A549 (cell line): Measurements from ENCODE around the gene CACUL1. TPM values are rescaled to one million over a fixed set of nuclear protein-coding genes. Genes with fewer than 3 reads are reported as not detected.

Experiments
- ATAC-seq, 2 experiments: fragments of 200-7000 bp in 1 of 2; fragments of >200 bp in 1 of 2; cut with Nextera tagmentation in 1 of 2; cut with Tn5 transposase in 1 of 2; 3 replicates each; pipeline versions ENCODE4 v1.8.0 to v1.9.1; 2018 to 2020; ENCODE audit warnings: mild to moderate bottlenecking in 1 of 2, moderate library complexity in 1 of 2
- CTCF ChIA-PET: fragments of 300-600 bp; sonication (Branson Sonifier 250); formaldehyde crosslinking; extraction: SDS; loops from one replicate; lab custom pipeline; 2021; ENCODE audit warnings: antibody characterized with exemption, inconsistent platforms; lab: Yijun Ruan, JAX
- POLR2A ChIA-PET: fragments of 350-600 bp; formaldehyde crosslinking; extraction: SDS; loops from one replicate; lab custom pipeline; 2021; ENCODE audit warnings: antibody characterized with exemption, inconsistent platforms; lab: Yijun Ruan, JAX
- DNase-seq, 2 experiments: peaks; one replicate each; pipeline versions ENCODE4 v3.0.0 to v3.0.0-alpha.2; 2011 to 2016; ENCODE audit warnings: low read depth in 1 of 2, low spot score in 1 of 2
- FAIRE-seq: peaks from 2 replicates; lab custom pipeline; 2011; peaks lifted over from hg19 to GRCh38; lab: Jason Lieb, UNC
- H3K27ac ChIP-seq, 2 experiments: fragments of >200 bp; sonication (Bioruptor Twin); formaldehyde crosslinking; 3 replicates each; pipeline ENCODE4 v1.5.1; 2016 to 2017
- H3K4me1 ChIP-seq: fragments of >200 bp; sonication (Bioruptor Twin); formaldehyde crosslinking; 3 replicates; pipeline ENCODE4 v1.6.1; 2016
- H3K4me2 ChIP-seq: fragments of >200 bp; sonication (Bioruptor Twin); formaldehyde crosslinking; 3 replicates; pipeline ENCODE4 v1.6.1; 2016
- H3K4me3 ChIP-seq: fragments of >200 bp; sonication (Bioruptor Twin); formaldehyde crosslinking; 3 replicates; pipeline ENCODE4 v1.5.1; 2016
- H3K9me3 ChIP-seq: fragments of >200 bp; sonication (Bioruptor Twin); formaldehyde crosslinking; 3 replicates; pipeline ENCODE4 v1.6.1; 2016
- CBX2 ChIP-seq: fragments of 200-600 bp; sonication (generic); IDR thresholded peaks from 2 replicates; pipeline ENCODE4 v1.6.1; 2016; ENCODE audit warnings: low read depth, mild to moderate bottlenecking, borderline replicate concordance
- CEBPB ChIP-seq, 2 experiments: fragments of >200 bp in 1 of 2; sonication (Bioruptor Twin) in 1 of 2; formaldehyde crosslinking in 1 of 2; IDR thresholded peaks; 2 replicates each; pipeline ENCODE4 v1.6.1; 2012 to 2016
- EHMT2 ChIP-seq: fragments of 200-600 bp; sonication (generic); IDR thresholded peaks from 2 replicates; pipeline ENCODE4 v1.6.1; 2016; ENCODE audit warnings: antibody characterized with exemption, low read depth, mild to moderate bottlenecking, moderate library complexity
- EP300 ChIP-seq, 2 experiments: fragments of >200 bp; sonication (Bioruptor Twin); formaldehyde crosslinking; IDR thresholded peaks; 2 replicates in 1 of 2; 3 replicates in 1 of 2; pipeline ENCODE4 v1.6.1; 2016 to 2017
- ESRRA ChIP-seq: fragments of 150-350 bp; IDR thresholded peaks from 2 replicates; pipeline ENCODE4 v1.6.1; 2014; ENCODE audit warnings: mild to moderate bottlenecking, low read length, borderline replicate concordance
- FOSB ChIP-seq: fragments of 250-450 bp; sonication (Bioruptor Pico); IDR thresholded peaks from 2 replicates; pipeline ENCODE4 v1.5.0; 2020; ENCODE audit warnings: mild to moderate bottlenecking, moderate library complexity
- FOSL2 ChIP-seq, 2 experiments: fragments of 450-650 bp in 1 of 2; fragments of >200 bp in 1 of 2; sonication (Bioruptor Twin) in 1 of 2; formaldehyde crosslinking; IDR thresholded peaks; 2 replicates each; pipeline versions ENCODE4 v1.5.0 to v1.6.1; 2016 to 2020; ENCODE audit warnings: mild to moderate bottlenecking in 1 of 2, moderate library complexity in 1 of 2
- FOXS1 ChIP-seq: fragments of 250-450 bp; sonication (Bioruptor Pico); IDR thresholded peaks from 2 replicates; pipeline ENCODE4 v1.5.0; 2020; ENCODE audit warnings: mild to moderate bottlenecking, moderate library complexity
- HEYL ChIP-seq: fragments of 250-450 bp; sonication (Bioruptor Pico); IDR thresholded peaks from 2 replicates; pipeline ENCODE4 v1.8.0; 2021; ENCODE audit warnings: mild to moderate bottlenecking, moderate library complexity
- HOXA7 ChIP-seq: fragments of 250-450 bp; sonication (Bioruptor Pico); IDR thresholded peaks from 2 replicates; pipeline ENCODE4 v1.5.0; 2020; ENCODE audit warnings: mild to moderate bottlenecking, moderate library complexity
- HOXB13 ChIP-seq: fragments of 250-450 bp; sonication (Bioruptor Pico); IDR thresholded peaks from 2 replicates; pipeline ENCODE4 v1.5.0; 2020; ENCODE audit warnings: low read depth, mild to moderate bottlenecking, moderate library complexity
- JUNB ChIP-seq: fragments of >200 bp; sonication (Bioruptor Twin); formaldehyde crosslinking; IDR thresholded peaks from 2 replicates; pipeline ENCODE4 v1.6.1; 2016
- KDM1A ChIP-seq: fragments of 200-600 bp; sonication (generic); IDR thresholded peaks from 2 replicates; pipeline ENCODE4 v1.6.1; 2016; ENCODE audit warnings: low read depth, mild to moderate bottlenecking
- KDM5A ChIP-seq: fragments of 200-600 bp; sonication (generic); IDR thresholded peaks from 2 replicates; pipeline ENCODE4 v1.6.1; 2016; ENCODE audit warnings: antibody characterized with exemption, mild to moderate bottlenecking
- MAFK ChIP-seq: fragments of 450-650 bp; IDR thresholded peaks from 2 replicates; pipeline ENCODE4 v1.6.1; 2014; ENCODE audit not compliant: partially characterized antibody
- MAZ ChIP-seq: fragments of 150-350 bp; IDR thresholded peaks from 2 replicates; pipeline ENCODE4 v1.6.1; 2014; ENCODE audit warnings: antibody characterized with exemption, low read depth, low read length, borderline replicate concordance
- NR3C1 ChIP-seq: fragments of >200 bp; sonication (Bioruptor Twin); formaldehyde crosslinking; IDR thresholded peaks from 3 replicates; pipeline ENCODE4 v1.6.1; 2017
- PHF8 ChIP-seq: fragments of 200-600 bp; sonication (generic); IDR thresholded peaks from 2 replicates; pipeline ENCODE4 v1.6.1; 2016; ENCODE audit warnings: low read depth, mild to moderate bottlenecking, antibody characterized with exemption, moderate library complexity, borderline replicate concordance
- POLR2A ChIP-seq: IDR thresholded peaks from 2 replicates; pipeline ENCODE4 v1.6.1; 2012; ENCODE audit warnings: mild to moderate bottlenecking, low read length
- ZSCAN20 ChIP-seq: fragments of 250-450 bp; sonication (Bioruptor Pico); IDR thresholded peaks from 2 replicates; pipeline ENCODE4 v1.8.0; 2022; ENCODE audit warnings: mild to moderate bottlenecking, moderate library complexity
- WGBS: methylation state at CpG from one replicate; pipeline ENCODE4 v1.1.6; 2017; ENCODE audit errors: missing lambda C conversion rate; 5-methylcytosine and 5-hydroxymethylcytosine counted together
- polyA plus RNA-seq, 4 experiments: library from polyadenylated mRNA; depleted of rRNA in 3 of 4; stranded (reverse); fragments of >200 nt; fragmentation: RNase III in 1 of 4; extraction: RNeasy Plus Mini Kit Qiagen cat#74134 plus additional on column Dnase treatment in 1 of 4; gene quantifications; 2 replicates in 3 of 4; 3 replicates in 1 of 4; pipeline ENCODE4 v1.2.3, GENCODE V29; 2011 to 2017
- TF ChIP-seq, protein P1 (sequence below): fragments of >200 bp; sonication (Bioruptor Twin); formaldehyde crosslinking; IDR thresholded peaks from 3 replicates; pipeline ENCODE4 v1.5.1; 2016
- TF ChIP-seq, protein P2 (sequence below): IDR thresholded peaks from 2 replicates; pipeline ENCODE4 v1.6.1; 2012
- TF ChIP-seq, protein P3 (sequence below): IDR thresholded peaks from 2 replicates; pipeline ENCODE4 v1.6.1; 2012
- TF ChIP-seq, protein P4 (sequence below): fragments of 150-350 bp; IDR thresholded peaks from 2 replicates; pipeline ENCODE4 v1.6.1; 2014; ENCODE audit warnings: low read depth, mild to moderate bottlenecking, low read length
- TF ChIP-seq, protein P5 (sequence below): fragments of 250-450 bp; sonication (Bioruptor Pico); IDR thresholded peaks from 2 replicates; pipeline ENCODE4 v1.5.0; 2020; ENCODE audit warnings: low read depth, mild to moderate bottlenecking, moderate library complexity
- TF ChIP-seq, protein P6 (sequence below): fragments of >200 bp; sonication (Bioruptor Twin); formaldehyde crosslinking; IDR thresholded peaks from 3 replicates; pipeline ENCODE4 v1.6.1; 2016

Gene CACUL1
- polyA plus RNA-seq, 2 of the 4 experiments (the other 2 are of a cell fraction), result 8.7 to 15.6 TPM

DNA sequence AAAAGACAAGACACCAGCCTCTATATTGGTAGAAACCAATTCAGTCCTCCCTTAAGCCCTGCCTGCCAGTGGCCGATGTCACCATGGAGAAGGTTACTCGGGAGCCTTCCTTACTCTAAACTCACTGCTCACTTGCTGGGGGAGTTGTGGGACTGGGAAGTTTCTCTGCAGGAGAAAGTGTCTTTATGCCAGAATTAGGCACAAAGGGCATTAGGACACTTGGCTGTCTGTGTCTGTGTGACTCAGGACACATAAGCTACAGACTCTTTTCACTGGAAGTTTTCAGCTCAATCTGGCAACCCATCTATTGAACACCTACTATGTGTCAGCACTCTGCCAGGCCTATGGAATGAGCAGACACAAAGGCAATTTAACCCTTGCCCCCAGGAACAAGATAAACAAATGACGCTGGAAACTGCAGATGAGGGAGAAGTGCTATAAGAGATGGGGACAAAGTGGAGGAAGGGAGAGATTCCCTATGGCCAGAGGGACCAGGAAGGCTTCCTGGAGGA lies 49.5 kb upstream of the CACUL1 start:
- WGBS, result 60% methylated on average over 3 of the region's 3 CpGs
- no peak for FAIRE-seq
- Histone ChIP-seq H3K27ac (no peak overlapping the region), H3K4me1 (peaks cover 8% of the 10 kb centered on the region; the same call in 1 of the 3 replicates), H3K4me3 (no peak overlapping the region), H3K4me2 (no peak overlapping the region), H3K9me3 (no peaks in the 10 kb centered on the region)
- no peak for DNase-seq
- no peak for TF ChIP-seq POLR2A
- no peak for TF ChIP-seq MAZ
- no peak for TF ChIP-seq MAFK
- no peak for TF ChIP-seq FOSL2 (IDR thresholded peaks at IDR 0.05)
- no peak for TF ChIP-seq FOSL2 (CRISPR knock-in tag; IDR thresholded peaks at IDR 0.05)
- TF ChIP-seq PHF8, result no peak
- TF ChIP-seq, protein P1, sequence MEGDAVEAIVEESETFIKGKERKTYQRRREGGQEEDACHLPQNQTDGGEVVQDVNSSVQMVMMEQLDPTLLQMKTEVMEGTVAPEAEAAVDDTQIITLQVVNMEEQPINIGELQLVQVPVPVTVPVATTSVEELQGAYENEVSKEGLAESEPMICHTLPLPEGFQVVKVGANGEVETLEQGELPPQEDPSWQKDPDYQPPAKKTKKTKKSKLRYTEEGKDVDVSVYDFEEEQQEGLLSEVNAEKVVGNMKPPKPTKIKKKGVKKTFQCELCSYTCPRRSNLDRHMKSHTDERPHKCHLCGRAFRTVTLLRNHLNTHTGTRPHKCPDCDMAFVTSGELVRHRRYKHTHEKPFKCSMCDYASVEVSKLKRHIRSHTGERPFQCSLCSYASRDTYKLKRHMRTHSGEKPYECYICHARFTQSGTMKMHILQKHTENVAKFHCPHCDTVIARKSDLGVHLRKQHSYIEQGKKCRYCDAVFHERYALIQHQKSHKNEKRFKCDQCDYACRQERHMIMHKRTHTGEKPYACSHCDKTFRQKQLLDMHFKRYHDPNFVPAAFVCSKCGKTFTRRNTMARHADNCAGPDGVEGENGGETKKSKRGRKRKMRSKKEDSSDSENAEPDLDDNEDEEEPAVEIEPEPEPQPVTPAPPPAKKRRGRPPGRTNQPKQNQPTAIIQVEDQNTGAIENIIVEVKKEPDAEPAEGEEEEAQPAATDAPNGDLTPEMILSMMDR, result no peak
- TF ChIP-seq HOXB13 (CRISPR knock-in tag), result no peak
- TF ChIP-seq NR3C1, result no peak
- no peak for TF ChIP-seq HEYL
- no peak for TF ChIP-seq FOSB (CRISPR knock-in tag)
- TF ChIP-seq CEBPB (IDR thresholded peaks at IDR 0.05), result no peak
- TF ChIP-seq CBX2, result no peak
- no peak for TF ChIP-seq ESRRA
- no peak for TF ChIP-seq KDM1A
- no peak for TF ChIP-seq FOXS1 (CRISPR knock-in tag)
- POLR2A ChIA-PET, result no interaction called here
- CTCF ChIA-PET, result interaction anchor here (1.4 kb wide), 1 partner anchor 36 kb away, joined by 3 read pairs; no protein-coding TSS in a partner anchor
- no peak for ATAC-seq

DNA sequence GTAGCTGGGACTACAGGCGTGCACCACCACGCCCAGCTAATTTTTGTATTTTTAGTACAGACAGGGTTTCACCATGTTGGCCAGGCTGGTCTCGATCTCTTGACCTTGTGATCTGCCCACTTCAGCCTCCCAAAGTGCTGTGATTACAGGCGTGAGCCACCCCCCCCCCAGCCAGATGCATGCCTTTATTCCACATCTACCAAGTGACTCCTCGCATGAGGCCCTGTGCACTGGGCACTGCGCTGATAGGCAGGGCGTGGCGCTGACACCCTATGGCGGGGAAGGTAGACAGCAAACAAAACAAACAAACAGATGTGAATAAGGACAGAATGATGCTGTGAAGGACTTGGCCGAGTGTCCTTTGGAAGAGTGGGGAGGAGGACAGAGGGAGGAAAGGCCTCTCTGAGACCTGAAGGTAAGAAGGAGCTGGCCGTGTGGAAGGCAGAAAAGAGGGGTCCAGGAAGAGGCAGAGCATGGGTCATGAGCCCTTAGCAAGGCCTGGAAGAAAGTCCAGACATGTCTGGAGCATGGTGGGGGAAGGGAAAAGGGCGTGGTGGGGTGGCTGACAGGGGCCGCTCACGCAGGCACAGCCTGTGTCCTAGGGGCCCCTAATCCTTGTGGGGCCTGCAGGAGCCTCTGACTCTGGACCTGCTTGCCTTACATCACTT lies 47.5 kb upstream of the CACUL1 start:
- TF ChIP-seq JUNB (no peak), FOSL2 (IDR thresholded peaks at IDR 0.05) (no peak), FOSL2 (CRISPR knock-in tag; IDR thresholded peaks at IDR 0.05) (no peak), KDM5A (no peak), PHF8 (no peak), EHMT2 (no peak), HOXA7 (CRISPR knock-in tag) (no peak), ZSCAN20 (CRISPR knock-in tag) (no peak), MAZ (no peak), EP300 (IDR thresholded peaks at IDR 0.05) (no peak)
- TF ChIP-seq, protein P2, sequence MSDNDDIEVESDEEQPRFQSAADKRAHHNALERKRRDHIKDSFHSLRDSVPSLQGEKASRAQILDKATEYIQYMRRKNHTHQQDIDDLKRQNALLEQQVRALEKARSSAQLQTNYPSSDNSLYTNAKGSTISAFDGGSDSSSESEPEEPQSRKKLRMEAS, result no peak
- TF ChIP-seq, protein P3, sequence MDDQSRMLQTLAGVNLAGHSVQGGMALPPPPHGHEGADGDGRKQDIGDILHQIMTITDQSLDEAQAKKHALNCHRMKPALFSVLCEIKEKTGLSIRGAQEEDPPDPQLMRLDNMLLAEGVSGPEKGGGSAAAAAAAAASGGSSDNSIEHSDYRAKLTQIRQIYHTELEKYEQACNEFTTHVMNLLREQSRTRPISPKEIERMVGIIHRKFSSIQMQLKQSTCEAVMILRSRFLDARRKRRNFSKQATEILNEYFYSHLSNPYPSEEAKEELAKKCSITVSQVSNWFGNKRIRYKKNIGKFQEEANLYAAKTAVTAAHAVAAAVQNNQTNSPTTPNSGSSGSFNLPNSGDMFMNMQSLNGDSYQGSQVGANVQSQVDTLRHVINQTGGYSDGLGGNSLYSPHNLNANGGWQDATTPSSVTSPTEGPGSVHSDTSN, result no peak
- TF ChIP-seq, protein P4, sequence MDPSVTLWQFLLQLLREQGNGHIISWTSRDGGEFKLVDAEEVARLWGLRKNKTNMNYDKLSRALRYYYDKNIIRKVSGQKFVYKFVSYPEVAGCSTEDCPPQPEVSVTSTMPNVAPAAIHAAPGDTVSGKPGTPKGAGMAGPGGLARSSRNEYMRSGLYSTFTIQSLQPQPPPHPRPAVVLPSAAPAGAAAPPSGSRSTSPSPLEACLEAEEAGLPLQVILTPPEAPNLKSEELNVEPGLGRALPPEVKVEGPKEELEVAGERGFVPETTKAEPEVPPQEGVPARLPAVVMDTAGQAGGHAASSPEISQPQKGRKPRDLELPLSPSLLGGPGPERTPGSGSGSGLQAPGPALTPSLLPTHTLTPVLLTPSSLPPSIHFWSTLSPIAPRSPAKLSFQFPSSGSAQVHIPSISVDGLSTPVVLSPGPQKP, result no peak
- TF ChIP-seq, protein P5, sequence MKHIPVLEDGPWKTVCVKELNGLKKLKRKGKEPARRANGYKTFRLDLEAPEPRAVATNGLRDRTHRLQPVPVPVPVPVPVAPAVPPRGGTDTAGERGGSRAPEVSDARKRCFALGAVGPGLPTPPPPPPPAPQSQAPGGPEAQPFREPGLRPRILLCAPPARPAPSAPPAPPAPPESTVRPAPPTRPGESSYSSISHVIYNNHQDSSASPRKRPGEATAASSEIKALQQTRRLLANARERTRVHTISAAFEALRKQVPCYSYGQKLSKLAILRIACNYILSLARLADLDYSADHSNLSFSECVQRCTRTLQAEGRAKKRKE (CRISPR knock-in tag), result no peak
- TF ChIP-seq, protein P6, sequence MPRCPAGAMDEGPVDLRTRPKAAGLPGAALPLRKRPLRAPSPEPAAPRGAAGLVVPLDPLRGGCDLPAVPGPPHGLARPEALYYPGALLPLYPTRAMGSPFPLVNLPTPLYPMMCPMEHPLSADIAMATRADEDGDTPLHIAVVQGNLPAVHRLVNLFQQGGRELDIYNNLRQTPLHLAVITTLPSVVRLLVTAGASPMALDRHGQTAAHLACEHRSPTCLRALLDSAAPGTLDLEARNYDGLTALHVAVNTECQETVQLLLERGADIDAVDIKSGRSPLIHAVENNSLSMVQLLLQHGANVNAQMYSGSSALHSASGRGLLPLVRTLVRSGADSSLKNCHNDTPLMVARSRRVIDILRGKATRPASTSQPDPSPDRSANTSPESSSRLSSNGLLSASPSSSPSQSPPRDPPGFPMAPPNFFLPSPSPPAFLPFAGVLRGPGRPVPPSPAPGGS, result no peak
- TF ChIP-seq, all 56 proteins: peak for 0
- DNase-seq, result no peak
- no peak for ATAC-seq
- 77% methylated on average over 13 of the region's 14 CpGs for WGBS
- POLR2A ChIA-PET, result no interaction called here
- Histone ChIP-seq H3K27ac (no peak overlapping the region), H3K9me3 (no peaks in the 10 kb centered on the region), H3K4me3 (no peak overlapping the region), H3K4me2 (no peak overlapping the region), H3K4me1 (peaks cover 23% of the 10 kb centered on the region)
- no peak for FAIRE-seq
- CTCF ChIA-PET, result interaction anchor here (1.1 kb wide), 1 partner anchor 208 kb away, joined by 3 read pairs; no protein-coding TSS in a partner anchor
